ENCODE measurements around the gene ZBED4. TPM values are rescaled to one million over a fixed set of nuclear protein-coding genes. Genes with fewer than 3 reads are reported as not detected.

ZBED4 gene
- total RNA-seq, 2 donors from 2014 or later, result 16.2 to 19.9 TPM

DNA sequence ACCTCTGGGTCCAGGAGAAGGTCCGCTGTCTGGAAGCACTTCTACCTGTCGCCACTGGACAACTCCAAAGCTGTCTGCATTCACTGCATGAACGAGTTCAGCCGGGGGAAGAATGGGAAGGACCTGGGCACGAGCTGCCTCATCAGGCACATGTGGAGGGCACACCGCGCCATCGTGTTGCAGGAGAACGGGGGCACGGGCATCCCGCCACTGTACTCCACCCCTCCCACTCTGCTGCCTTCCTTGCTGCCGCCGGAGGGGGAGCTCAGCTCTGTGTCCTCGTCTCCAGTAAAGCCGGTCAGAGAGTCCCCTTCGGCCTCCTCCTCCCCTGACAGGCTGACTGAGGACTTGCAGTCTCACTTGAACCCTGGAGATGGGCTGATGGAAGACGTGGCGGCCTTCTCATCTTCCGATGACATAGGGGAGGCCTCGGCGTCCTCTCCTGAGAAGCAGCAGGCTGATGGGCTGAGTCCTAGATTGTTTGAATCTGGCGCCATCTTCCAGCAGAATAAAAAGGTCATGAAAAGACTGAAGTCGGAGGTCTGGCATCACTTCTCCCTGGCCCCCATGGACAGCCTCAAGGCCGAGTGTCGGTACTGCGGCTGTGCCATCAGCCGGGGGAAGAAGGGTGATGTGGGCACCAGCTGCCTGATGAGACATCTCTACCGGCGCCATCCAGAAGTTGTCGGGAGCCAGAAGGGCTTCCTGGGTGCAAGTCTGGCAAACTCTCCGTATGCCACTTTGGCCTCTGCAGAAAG lies 31.0 kb downstream of the ZBED4 start:
- H3K27me3 ChIP-seq, result no peaks in the 10 kb centered on the region
- intact Hi-C loops (cut with DNase I), result no loop called here
- H3K36me3 ChIP-seq, result no peaks in the 10 kb centered on the region
- TF ChIP-seq CTCF (IDR thresholded peaks at IDR 0.05), result no peak
- no peaks in the 10 kb centered on the region for H3K4me1 ChIP-seq
- H3K27ac ChIP-seq, result no peak overlapping the region
- no peak for DNase-seq
- H3K9ac ChIP-seq (ENCODE audit: low read depth in 2 of 2, low read length in 2 of 2), result no peak overlapping the region
- no peaks in the 10 kb centered on the region for H3K9me3 ChIP-seq
- H3K4me3 ChIP-seq, result no peak overlapping the region

DNA sequence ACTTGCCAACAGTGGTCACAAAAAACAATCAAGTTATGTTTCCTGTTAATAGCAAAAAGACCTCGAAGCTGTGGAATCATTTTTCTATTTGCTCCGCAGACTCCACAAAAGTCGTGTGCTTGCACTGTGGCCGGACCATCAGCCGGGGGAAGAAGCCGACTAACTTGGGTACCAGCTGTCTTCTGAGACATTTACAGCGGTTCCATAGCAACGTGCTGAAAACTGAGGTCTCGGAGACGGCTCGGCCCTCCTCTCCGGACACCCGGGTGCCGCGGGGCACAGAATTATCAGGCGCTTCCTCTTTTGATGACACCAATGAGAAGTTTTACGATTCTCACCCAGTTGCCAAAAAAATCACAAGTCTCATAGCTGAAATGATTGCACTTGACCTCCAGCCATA lies 31.6 kb downstream of the ZBED4 start:
- Histone ChIP-seq H3K36me3 (no peaks in the 10 kb centered on the region), H3K4me3 (no peak overlapping the region), H3K9ac (ENCODE audit: low read depth in 2 of 2, low read length in 2 of 2) (no peak overlapping the region), H3K4me1 (no peaks in the 10 kb centered on the region), H3K27me3 (no peaks in the 10 kb centered on the region), H3K9me3 (no peaks in the 10 kb centered on the region), H3K27ac (no peak overlapping the region)
- intact Hi-C loops (cut with DNase I), result no loop called here
- no peak for TF ChIP-seq CTCF (IDR thresholded peaks at IDR 0.05)
- DNase-seq, result no peak

GRCh38 chr22:49885881-49886280 lies 32.2 kb downstream of the ZBED4 start:
- TF ChIP-seq CTCF (IDR thresholded peaks at IDR 0.05), result no peak
- Histone ChIP-seq H3K9ac (ENCODE audit: low read depth in 2 of 2, low read length in 2 of 2) (no peak overlapping the region), H3K27ac (no peak overlapping the region), H3K9me3 (no peaks in the 10 kb centered on the region), H3K36me3 (no peaks in the 10 kb centered on the region), H3K4me3 (no peak overlapping the region), H3K4me1 (no peaks in the 10 kb centered on the region), H3K27me3 (no peaks in the 10 kb centered on the region)
- DNase-seq, result no peak
- intact Hi-C loops (cut with DNase I), result no loop called here

DNA sequence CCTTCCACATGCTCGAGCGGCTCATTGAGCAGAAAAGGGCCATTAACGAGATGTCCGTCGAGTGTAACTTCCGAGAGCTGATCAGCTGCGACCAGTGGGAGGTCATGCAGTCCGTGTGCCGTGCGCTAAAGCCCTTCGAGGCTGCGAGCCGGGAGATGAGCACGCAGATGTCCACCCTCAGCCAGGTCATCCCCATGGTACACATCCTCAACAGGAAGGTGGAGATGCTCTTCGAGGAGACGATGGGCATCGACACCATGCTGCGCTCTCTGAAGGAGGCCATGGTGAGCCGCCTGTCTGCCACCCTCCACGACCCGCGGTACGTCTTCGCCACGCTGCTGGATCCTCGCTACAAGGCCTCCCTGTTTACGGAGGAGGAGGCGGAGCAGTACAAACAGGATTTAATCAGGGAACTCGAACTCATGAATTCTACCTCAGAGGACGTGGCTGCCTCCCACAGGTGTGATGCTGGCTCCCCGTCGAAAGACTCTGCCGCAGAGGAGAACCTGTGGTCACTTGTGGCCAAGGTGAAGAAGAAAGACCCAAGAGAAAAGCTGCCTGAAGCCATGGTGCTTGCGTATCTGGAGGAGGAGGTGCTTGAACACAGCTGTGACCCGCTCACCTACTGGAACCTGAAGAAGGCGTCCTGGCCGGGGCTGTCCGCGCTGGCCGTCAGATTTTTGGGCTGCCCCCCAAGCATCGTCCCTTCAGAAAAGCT lies 32.9 kb downstream of the ZBED4 start:
- TF ChIP-seq CTCF (IDR thresholded peaks at IDR 0.05), result no peak
- no peak overlapping the region for H3K27ac ChIP-seq
- H3K9ac ChIP-seq (ENCODE audit: low read depth in 2 of 2, low read length in 2 of 2), result no peak overlapping the region
- no peak for DNase-seq
- no peaks in the 10 kb centered on the region for H3K4me1 ChIP-seq
- intact Hi-C loops (cut with DNase I), result no loop called here
- H3K9me3 ChIP-seq, result no peaks in the 10 kb centered on the region
- H3K36me3 ChIP-seq, result no peaks in the 10 kb centered on the region
- no peaks in the 10 kb centered on the region for H3K27me3 ChIP-seq
- H3K4me3 ChIP-seq, result no peak overlapping the region

DNA sequence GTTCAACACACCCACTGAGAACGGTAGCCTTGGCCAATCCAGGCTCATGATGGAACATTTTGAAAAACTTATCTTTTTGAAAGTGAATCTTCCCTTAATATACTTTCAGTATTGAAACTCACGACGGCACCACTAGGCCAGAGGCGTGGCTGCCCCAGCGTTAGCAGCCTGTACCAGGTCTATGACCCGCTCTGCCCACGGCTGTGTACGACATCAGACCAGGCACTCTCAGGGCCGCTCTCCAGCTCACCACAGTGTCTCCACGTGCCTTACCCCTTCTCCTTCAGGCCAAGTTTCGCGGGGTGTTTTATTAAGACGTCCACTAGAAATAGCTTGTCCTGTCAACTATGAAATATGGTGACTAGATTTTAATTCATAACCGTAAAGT lies 33.4 kb downstream of the ZBED4 start:
- Histone ChIP-seq H3K4me3 (no peak overlapping the region), H3K9me3 (no peaks in the 10 kb centered on the region), H3K27ac (no peak overlapping the region), H3K36me3 (no peaks in the 10 kb centered on the region), H3K4me1 (no peaks in the 10 kb centered on the region), H3K9ac (ENCODE audit: low read depth in 2 of 2, low read length in 2 of 2) (no peak overlapping the region), H3K27me3 (no peaks in the 10 kb centered on the region)
- intact Hi-C loops (cut with DNase I), result no loop called here
- DNase-seq, result no peak
- no peak for TF ChIP-seq CTCF (IDR thresholded peaks at IDR 0.05)
